Tongue (tissue), 2 donors: Measurements from ENCODE around the gene DDAH1. TPM values are rescaled to one million over a fixed set of nuclear protein-coding genes. Genes with fewer than 3 reads are reported as not detected.

Experiments used
- DNase-seq: peaks from one replicate; pipeline ENCODE4 v3.0.0-alpha.2; 2015
- total RNA-seq: library from RNA; depleted of rRNA; stranded (reverse); fragments of >200 nt; gene quantifications from one replicate; pipeline ENCODE4 v1.2.3, GENCODE V29; 2014

The DDAH1 gene
- total RNA-seq, 1 donor from 2014 or later: 43.8 TPM

DNA sequence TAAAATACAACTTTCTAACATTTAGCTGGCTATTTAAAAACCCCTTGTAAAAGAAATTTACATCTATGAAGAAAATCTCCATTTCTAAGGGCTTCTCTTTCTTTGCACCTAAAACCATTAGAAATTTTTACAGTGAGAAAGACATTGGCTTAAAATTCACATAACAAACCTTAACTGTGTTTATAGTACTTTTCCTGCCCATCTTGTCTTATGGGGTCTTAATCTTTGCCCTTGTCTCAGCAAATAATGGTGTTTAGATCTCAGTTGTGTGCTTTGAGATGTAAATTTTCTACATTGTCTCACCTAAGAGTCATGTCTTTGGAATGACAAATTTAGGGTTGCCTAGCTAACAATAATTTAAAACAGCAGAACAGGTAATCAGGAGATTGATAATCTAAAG is 71.5 kb downstream of the DDAH1 start:
- DNase-seq: no peak

- DNase-seq: no peak
Observed at GRCh38 chr1:85388416-85388815, 76.5 kb downstream of the DDAH1 start.

DNA sequence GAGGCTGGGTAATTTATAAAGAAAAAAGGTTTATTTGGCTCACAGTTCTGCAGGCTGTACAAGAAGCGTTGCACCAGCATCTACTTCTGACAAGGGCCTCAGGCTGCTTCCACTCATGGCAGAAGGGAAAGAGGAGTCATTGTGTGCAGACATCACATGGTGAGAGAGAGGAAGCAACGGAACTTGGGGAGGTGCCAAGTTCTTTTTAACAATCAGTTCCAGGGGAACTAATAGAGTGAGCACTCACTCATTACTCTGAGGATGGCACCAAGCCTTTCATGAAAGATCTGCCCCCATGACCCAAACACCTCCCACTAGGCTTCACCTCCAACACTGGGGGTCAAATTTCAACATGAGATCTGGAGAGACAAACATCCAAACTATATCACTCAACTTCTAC is 77.2 kb downstream of the DDAH1 start:
- no peak for DNase-seq

DNA sequence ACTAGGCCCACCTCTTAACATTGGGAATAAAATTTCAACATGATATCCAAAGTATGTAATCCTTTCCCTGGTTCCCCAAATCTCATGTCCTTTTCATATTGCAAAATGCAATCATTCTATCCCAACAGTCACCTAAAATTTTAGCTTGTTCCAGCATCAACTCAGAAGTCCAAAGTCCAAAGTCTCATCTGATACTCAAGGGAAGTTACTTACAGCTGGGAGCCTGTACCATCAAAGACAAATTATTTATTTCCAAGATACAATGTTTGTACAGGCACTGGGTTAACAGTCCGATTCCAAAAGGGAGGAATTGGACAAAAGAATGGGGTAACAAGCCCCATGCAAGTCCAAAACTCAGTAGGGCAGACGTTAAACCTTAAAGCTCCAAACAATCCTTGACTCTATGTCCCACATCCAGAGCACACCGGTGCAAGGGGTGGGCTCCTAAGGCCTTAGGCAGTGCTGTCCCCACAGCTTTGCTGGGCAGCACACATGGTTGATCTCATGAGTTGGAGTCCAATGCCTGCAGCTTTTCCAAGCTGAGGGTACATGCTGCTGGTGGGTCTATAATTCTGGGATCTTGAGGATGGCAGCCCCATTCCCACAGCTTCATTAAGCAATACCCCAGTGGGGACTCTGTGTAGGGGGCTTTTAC is 78.8 kb downstream of the DDAH1 start:
- DNase-seq: no peak

GRCh38 chr1:85379203-85380136 is 85.5 kb downstream of the DDAH1 start:
- DNase-seq: peak; percentile 80

DNA sequence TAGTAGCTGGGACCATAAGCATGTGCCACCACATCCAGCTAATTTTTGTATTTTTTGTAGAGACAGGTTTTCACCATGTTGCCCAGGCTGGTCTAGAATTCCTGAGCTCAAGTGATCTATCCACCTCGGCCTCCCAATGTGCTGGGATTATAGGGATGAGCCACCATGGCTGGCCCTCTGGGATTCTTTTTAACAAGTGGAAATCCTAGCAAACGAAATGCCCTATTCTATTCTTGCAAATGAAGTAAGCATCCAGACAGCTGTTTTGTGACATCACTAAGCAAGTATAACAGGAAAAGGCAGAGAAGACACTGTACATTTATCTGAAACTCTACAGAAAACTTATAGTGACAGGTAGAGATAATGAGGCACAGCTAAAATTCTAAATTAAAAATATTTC is 86.4 kb downstream of the DDAH1 start:
- peak; percentile 67 for DNase-seq

- DNase-seq: no peak
Observed at GRCh38 chr1:85376356-85376755, 88.6 kb downstream of the DDAH1 start.

DNA sequence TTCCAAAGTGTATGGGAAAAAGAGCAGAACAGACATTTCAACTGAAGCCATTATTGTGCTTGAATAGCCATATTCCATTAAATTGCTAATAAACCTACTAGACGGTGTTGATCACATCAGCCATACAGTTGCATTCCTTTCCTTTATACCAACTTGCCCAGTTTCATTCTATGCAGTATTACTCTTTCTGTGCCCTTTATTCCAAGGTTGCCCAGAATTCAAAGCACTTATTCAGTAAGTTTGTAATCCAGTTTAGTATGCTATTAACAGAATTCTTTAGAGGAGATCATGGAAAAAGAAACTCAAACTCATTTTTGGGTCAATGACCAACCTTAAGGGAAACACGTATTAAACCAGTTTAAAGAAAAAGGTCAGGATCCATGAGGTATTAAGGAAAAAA is 89.5 kb downstream of the DDAH1 start:
- no peak for DNase-seq

GRCh38 chr1:85374160-85374559 is 90.8 kb downstream of the DDAH1 start:
- DNase-seq: no peak

DNA sequence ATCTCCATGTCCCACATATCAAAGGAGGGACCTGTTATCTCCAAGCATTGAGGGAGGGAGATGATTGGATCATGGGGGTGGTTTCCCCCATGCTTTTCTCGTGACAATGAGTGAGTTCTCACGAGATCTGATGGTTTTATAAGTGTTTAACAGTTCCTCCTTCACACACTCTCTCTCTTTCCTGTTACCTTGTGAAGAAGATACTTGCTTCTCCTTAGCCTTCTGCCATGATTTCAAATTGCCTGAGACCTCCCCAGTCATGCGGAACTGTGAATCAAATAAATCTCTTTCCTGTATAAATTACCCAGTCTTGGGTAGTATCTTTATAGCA is 91.6 kb downstream of the DDAH1 start:
- DNase-seq: no peak

GRCh38 chr1:85372683-85373377 is 92.1 kb downstream of the DDAH1 start:
- DNase-seq: peak; percentile 50

DNA sequence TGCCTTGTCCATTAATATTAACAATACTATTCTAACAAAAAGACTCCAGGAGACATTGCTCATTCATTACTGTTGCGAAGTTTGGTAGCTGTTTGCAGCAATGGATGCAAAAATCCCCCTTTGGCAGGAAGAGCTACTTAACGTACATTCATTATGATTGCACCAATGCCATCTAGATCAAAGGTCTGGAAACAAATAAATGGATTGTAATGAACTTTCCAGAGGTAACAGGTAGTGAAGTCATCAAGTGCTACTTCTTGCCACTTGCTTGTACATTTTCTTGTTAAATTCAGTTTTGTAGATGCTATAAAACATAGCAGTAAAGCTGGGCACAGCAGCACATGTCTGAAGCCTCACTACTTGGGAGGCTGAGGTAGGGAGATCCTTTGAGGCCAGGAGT is 93.9 kb downstream of the DDAH1 start:
- no peak for DNase-seq

DNA sequence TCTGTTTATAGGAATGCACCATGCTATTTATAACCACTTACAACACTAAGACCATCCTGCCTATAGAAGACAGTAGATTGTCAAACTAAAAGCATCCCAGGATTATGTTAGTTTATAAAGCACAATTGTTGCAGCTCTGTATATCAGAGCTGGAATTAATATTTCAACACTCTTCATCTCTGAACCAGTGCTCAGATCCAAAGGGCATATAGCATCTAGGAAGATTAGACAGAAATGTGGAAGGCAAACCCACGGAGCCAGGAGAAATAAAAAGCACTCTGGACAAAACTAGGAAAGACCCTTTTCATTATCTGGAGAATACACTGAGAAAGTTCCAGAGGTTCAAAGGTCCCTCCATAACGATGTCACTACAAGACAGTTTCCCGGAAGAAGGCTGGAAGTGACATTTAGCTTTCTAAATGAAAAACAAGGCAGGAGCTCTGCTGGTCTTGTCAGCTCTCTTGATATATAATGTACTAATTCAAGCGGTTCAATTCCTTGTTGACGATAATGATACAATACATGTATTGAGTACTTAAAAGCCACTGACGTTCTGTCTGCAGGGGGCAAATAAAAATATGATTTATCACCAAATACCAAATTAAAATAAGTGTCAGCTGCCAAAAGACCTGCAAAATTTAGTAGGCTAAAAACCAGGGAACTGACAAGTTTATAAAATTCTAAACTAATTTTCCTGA is 96.7 kb downstream of the DDAH1 start:
- DNase-seq: no peak

- DNase-seq: peak; percentile 46
Observed at GRCh38 chr1:85366391-85367170, 98.4 kb downstream of the DDAH1 start.

GRCh38 chr1:85365851-85366250 is 99.1 kb downstream of the DDAH1 start:
- DNase-seq: no peak

GRCh38 chr1:85363521-85363920 is 101.4 kb downstream of the DDAH1 start:
- DNase-seq: no peak

DNA sequence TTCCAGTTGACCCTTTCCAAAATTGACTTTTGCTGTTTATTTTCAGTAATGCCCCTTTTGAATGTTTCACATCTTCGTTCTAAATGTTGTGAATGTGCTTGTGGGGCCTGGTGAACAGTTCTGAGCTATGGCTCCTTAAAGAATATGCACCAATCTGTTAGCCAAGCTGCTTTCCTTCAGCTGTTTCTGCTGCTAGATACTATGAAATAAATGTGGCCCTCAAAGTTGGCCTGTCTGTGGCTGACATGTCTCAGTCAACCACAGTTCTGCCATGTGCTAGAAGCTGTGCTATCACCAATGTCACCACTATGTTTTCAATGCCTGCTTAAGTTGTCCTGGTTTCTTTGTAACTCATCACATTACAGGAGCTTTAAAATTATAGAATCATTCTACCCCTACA is 101.9 kb downstream of the DDAH1 start:
- no peak for DNase-seq

DNA sequence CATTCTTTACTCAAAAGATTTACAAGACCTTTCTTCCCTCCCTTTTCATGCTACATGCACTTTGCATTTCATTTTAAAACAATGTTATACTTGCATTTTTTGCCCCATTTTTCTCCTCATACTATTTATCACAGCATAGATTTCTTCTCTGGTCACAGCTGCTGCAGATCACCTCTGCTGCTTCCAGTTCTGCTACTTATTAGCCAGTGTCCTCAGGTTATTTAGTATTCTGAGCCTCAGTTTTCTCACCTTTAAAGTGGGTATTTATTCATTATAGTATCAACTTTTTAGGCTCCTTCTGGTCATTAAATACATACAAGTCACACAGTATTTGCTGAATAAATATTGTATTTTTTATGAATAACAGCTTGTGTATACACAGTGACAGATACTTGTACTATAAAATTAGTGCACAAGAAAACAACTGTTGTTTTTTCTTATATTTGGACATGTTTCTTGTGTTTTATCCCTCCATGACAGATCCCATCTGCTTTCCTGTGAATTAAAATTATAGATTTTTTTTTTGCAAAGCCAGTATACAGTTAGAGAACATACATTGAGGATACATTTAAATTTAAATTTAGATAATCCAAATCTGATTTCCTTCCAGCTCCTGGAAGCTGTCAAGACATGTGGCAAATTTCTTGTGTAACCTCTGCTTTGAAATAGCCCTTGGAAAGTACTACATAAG is 103.2 kb downstream of the DDAH1 start:
- no peak for DNase-seq

- DNase-seq: peak; percentile 79
Observed at GRCh38 chr1:85360730-85361493, 104.0 kb downstream of the DDAH1 start.
